IPS-15b (cell line): ENCODE results near the gene DSTN.

ENCODE experiments used
- H3K27me3 ChIP-seq: one replicate; pipeline ENCODE4 v1.6.1; 2013; ENCODE audit warnings: low read length; ENCODE audit not compliant: control insufficient read depth, insufficient read depth
- H3K36me3 ChIP-seq: one replicate; pipeline ENCODE4 v1.6.1; 2013; ENCODE audit warnings: low read length; ENCODE audit not compliant: control insufficient read depth, insufficient read depth
- H3K4me1 ChIP-seq: one replicate; pipeline ENCODE4 v1.6.1; 2013; ENCODE audit warnings: mild to moderate bottlenecking, low read length; ENCODE audit not compliant: control insufficient read depth, insufficient read depth
- H3K4me3 ChIP-seq: one replicate; pipeline ENCODE4 v1.5.1; 2013; ENCODE audit warnings: low read depth, low read length
- H3K9ac ChIP-seq: one replicate; pipeline ENCODE4 v1.6.1; 2013; ENCODE audit warnings: low read depth, mild to moderate bottlenecking, low read length
- H3K9me3 ChIP-seq: one replicate; pipeline ENCODE4 v1.6.1; 2013; ENCODE audit warnings: mild to moderate bottlenecking, low read length; ENCODE audit not compliant: control insufficient read depth, insufficient read depth

DSTN gene

GRCh38 chr20:17615645-17616479 lies 46.0 kb downstream of the DSTN start:
- peaks cover 2% of the 10 kb centered on the region for H3K4me1 ChIP-seq
- peaks cover 49% of the 10 kb centered on the region for H3K36me3 ChIP-seq
- H3K9me3 ChIP-seq = no peaks in the 10 kb centered on the region
- H3K4me3 ChIP-seq = no peak overlapping the region
- H3K27me3 ChIP-seq = no peaks in the 10 kb centered on the region
- no peak overlapping the region for H3K9ac ChIP-seq

- Histone ChIP-seq H3K27me3 (no peaks in the 10 kb centered on the region), H3K36me3 (peaks cover 54% of the 10 kb centered on the region), H3K9ac (no peak overlapping the region), H3K4me1 (no peaks in the 10 kb centered on the region), H3K9me3 (no peaks in the 10 kb centered on the region), H3K4me3 (no peak overlapping the region)
These were observed 46.8 kb downstream of the DSTN start for GRCh38 chr20:17616480-17617211.

- no peak overlapping the region for H3K4me3 ChIP-seq
- H3K27me3 ChIP-seq = no peaks in the 10 kb centered on the region
- no peaks in the 10 kb centered on the region for H3K4me1 ChIP-seq
- H3K9me3 ChIP-seq = no peaks in the 10 kb centered on the region
- no peak overlapping the region for H3K9ac ChIP-seq
- peaks cover 54% of the 10 kb centered on the region for H3K36me3 ChIP-seq
These were observed 47.5 kb downstream of the DSTN start for GRCh38 chr20:17617212-17617867.

- no peaks in the 10 kb centered on the region for H3K9me3 ChIP-seq
- H3K9ac ChIP-seq = no peak overlapping the region
- H3K27me3 ChIP-seq = no peaks in the 10 kb centered on the region
- peaks cover 57% of the 10 kb centered on the region for H3K36me3 ChIP-seq
- H3K4me3 ChIP-seq = no peak overlapping the region
- H3K4me1 ChIP-seq = no peaks in the 10 kb centered on the region
These were observed 48.2 kb downstream of the DSTN start for GRCh38 chr20:17617868-17618672.

- peaks cover 61% of the 10 kb centered on the region for H3K36me3 ChIP-seq
- H3K9me3 ChIP-seq = no peaks in the 10 kb centered on the region
- no peak overlapping the region for H3K9ac ChIP-seq
- no peak overlapping the region for H3K4me3 ChIP-seq
- no peaks in the 10 kb centered on the region for H3K27me3 ChIP-seq
- H3K4me1 ChIP-seq = no peaks in the 10 kb centered on the region
These were observed 48.8 kb downstream of the DSTN start for GRCh38 chr20:17618673-17619013.

GRCh38 chr20:17619351-17620093 lies 49.6 kb downstream of the DSTN start:
- H3K27me3 ChIP-seq = no peaks in the 10 kb centered on the region
- no peaks in the 10 kb centered on the region for H3K4me1 ChIP-seq
- peaks cover 64% of the 10 kb centered on the region for H3K36me3 ChIP-seq
- no peak overlapping the region for H3K9ac ChIP-seq
- no peak overlapping the region for H3K4me3 ChIP-seq
- H3K9me3 ChIP-seq = no peaks in the 10 kb centered on the region

GRCh38 chr20:17620371-17621228 lies 50.7 kb downstream of the DSTN start:
- peaks cover 65% of the 10 kb centered on the region for H3K36me3 ChIP-seq
- no peaks in the 10 kb centered on the region for H3K27me3 ChIP-seq
- no peaks in the 10 kb centered on the region for H3K4me1 ChIP-seq
- H3K9ac ChIP-seq = no peak overlapping the region
- H3K4me3 ChIP-seq = no peak overlapping the region
- no peaks in the 10 kb centered on the region for H3K9me3 ChIP-seq

GRCh38 chr20:17621229-17621968 lies 51.5 kb downstream of the DSTN start:
- H3K36me3 ChIP-seq = peaks cover 70% of the 10 kb centered on the region
- H3K4me1 ChIP-seq = no peaks in the 10 kb centered on the region
- H3K27me3 ChIP-seq = no peaks in the 10 kb centered on the region
- H3K4me3 ChIP-seq = no peak overlapping the region
- no peak overlapping the region for H3K9ac ChIP-seq
- no peaks in the 10 kb centered on the region for H3K9me3 ChIP-seq

GRCh38 chr20:17622086-17622850 lies 52.4 kb downstream of the DSTN start:
- no peaks in the 10 kb centered on the region for H3K27me3 ChIP-seq
- H3K36me3 ChIP-seq = peaks cover 79% of the 10 kb centered on the region
- no peak overlapping the region for H3K4me3 ChIP-seq
- no peak overlapping the region for H3K9ac ChIP-seq
- H3K4me1 ChIP-seq = no peaks in the 10 kb centered on the region
- H3K9me3 ChIP-seq = no peaks in the 10 kb centered on the region
